HG03025 (cell line): ENCODE results near the gene FN1.

ENCODE experiments used
- ATAC-seq: cut with Tn5 transposase; IDR thresholded peaks from one replicate; pipeline ENCODE4 v1.9.1; 2021; ENCODE audit warnings: mild to moderate bottlenecking, moderate library complexity; ENCODE audit not compliant: unreplicated experiment, low FRiP score

FN1 gene

GRCh38 chr2:215435870-215436704 lies at the start of gene FN1:
TSS of gene FN1 (minus strand) at chr2:215436068. CDS start at chr2:215435802, 266 bp downstream.
- peak; percentile 70 for ATAC-seq

GRCh38 chr2:215485032-215485431 lies 49.2 kb upstream of the FN1 start:
- ATAC-seq, result no peak

GRCh38 chr2:215484570-215484969 lies 48.7 kb upstream of the FN1 start:
- ATAC-seq, result no peak

- ATAC-seq, result no peak
These were observed 47.6 kb upstream of the FN1 start for GRCh38 chr2:215483431-215483830.

GRCh38 chr2:215479536-215480240 lies 43.8 kb upstream of the FN1 start:
- ATAC-seq, result no peak

- no peak for ATAC-seq
These were observed 43.3 kb upstream of the FN1 start for GRCh38 chr2:215479121-215479520.

GRCh38 chr2:215476424-215476823 lies 40.6 kb upstream of the FN1 start:
- ATAC-seq, result no peak

- ATAC-seq, result no peak
These were observed 30.4 kb upstream of the FN1 start for GRCh38 chr2:215466097-215466909.

- ATAC-seq, result no peak
These were observed 29.4 kb upstream of the FN1 start for GRCh38 chr2:215465256-215465655.

- no peak for ATAC-seq
These were observed 26.1 kb upstream of the FN1 start for GRCh38 chr2:215461836-215462532.

- no peak for ATAC-seq
These were observed 25.0 kb upstream of the FN1 start for GRCh38 chr2:215460682-215461382.

- no peak for ATAC-seq
These were observed 20.1 kb upstream of the FN1 start for GRCh38 chr2:215455958-215456357.

- peak; percentile 49 for ATAC-seq
These were observed 18.8 kb upstream of the FN1 start for GRCh38 chr2:215454519-215455246.

GRCh38 chr2:215452725-215453124 lies 16.9 kb upstream of the FN1 start:
- no peak for ATAC-seq

- ATAC-seq, result no peak
These were observed 15.3 kb upstream of the FN1 start for GRCh38 chr2:215451012-215451756.

GRCh38 chr2:215450188-215451011 lies 14.5 kb upstream of the FN1 start:
- no peak for ATAC-seq

GRCh38 chr2:215447673-215448081 lies 11.8 kb upstream of the FN1 start:
- no peak for ATAC-seq

- no peak for ATAC-seq
These were observed 11.2 kb upstream of the FN1 start for GRCh38 chr2:215447056-215447455.
